Nephron (organoid): Measurements from ENCODE around the gene SIGLEC9.

Source experiments
- H3K27ac Mint-ChIP-seq, 3 experiments: 2 replicates each; pipeline ENCODE4 v1.8.0; 2020; ENCODE audit warnings: mixed read lengths in 3 of 3, mild to moderate bottlenecking in 2 of 3, moderate library complexity in 1 of 3
- H3K27me3 Mint-ChIP-seq: 2 replicates; pipeline ENCODE4 v1.8.0; 2021; ENCODE audit warnings: low read depth, mild to moderate bottlenecking, moderate library complexity, mixed read lengths
- H3K36me3 Mint-ChIP-seq: 2 replicates; pipeline ENCODE4 v1.8.0; 2020; ENCODE audit warnings: low read depth, mixed read lengths
- H3K4me1 Mint-ChIP-seq: 2 replicates; pipeline ENCODE4 v1.8.0; 2020; ENCODE audit warnings: mixed read lengths
- H3K4me3 Mint-ChIP-seq, 3 experiments: 2 replicates each; pipeline ENCODE4 v1.8.0; 2020; ENCODE audit warnings: mild to moderate bottlenecking in 3 of 3, mixed read lengths in 3 of 3, moderate library complexity in 2 of 3
- H3K9me3 Mint-ChIP-seq: 2 replicates; pipeline ENCODE4 v1.8.0; 2020; ENCODE audit warnings: mixed read lengths
- CTCF ChIP-seq, 3 experiments: fragments of 200-600 bp; sonication (generic); IDR thresholded peaks; one replicate each; pipeline ENCODE4 v1.5.0; 2021; ENCODE audit warnings: antibody characterized with exemption in 3 of 3; ENCODE audit not compliant: unreplicated experiment in 3 of 3

Gene SIGLEC9

GRCh38 chr19:51114087-51114729, 10.5 kb upstream of the SIGLEC9 start:
- no peak overlapping the region for H3K4me3 Mint-ChIP-seq
- TF ChIP-seq CTCF (IDR thresholded peaks at IDR 0.05; ENCODE audit: unreplicated experiment in 3 of 3): no peak
- no peaks in the 10 kb centered on the region for H3K9me3 Mint-ChIP-seq
- H3K27me3 Mint-ChIP-seq: peaks cover 23% of the 10 kb centered on the region
- H3K4me1 Mint-ChIP-seq: no peaks in the 10 kb centered on the region
- H3K27ac Mint-ChIP-seq: no peak overlapping the region
- H3K36me3 Mint-ChIP-seq: no peaks in the 10 kb centered on the region

GRCh38 chr19:51116736-51117286, 7.9 kb upstream of the SIGLEC9 start:
- Mint-ChIP-seq H3K27ac (no peak overlapping the region), H3K9me3 (no peaks in the 10 kb centered on the region), H3K36me3 (no peaks in the 10 kb centered on the region)

GRCh38 chr19:51119101-51119500, 5.6 kb upstream of the SIGLEC9 start:
- H3K27me3 Mint-ChIP-seq: peaks cover 32% of the 10 kb centered on the region
- H3K9me3 Mint-ChIP-seq: no peaks in the 10 kb centered on the region
- H3K27ac Mint-ChIP-seq: no peak overlapping the region
- H3K4me3 Mint-ChIP-seq: no peak overlapping the region
- H3K4me1 Mint-ChIP-seq: no peaks in the 10 kb centered on the region
- no peaks in the 10 kb centered on the region for H3K36me3 Mint-ChIP-seq
- no peak for TF ChIP-seq CTCF (IDR thresholded peaks at IDR 0.05; ENCODE audit: unreplicated experiment in 3 of 3)

More at GRCh38 chr19:51116736-51117286, 7.9 kb upstream of the SIGLEC9 start:
- H3K27me3 Mint-ChIP-seq: peaks cover 31% of the 10 kb centered on the region
- no peak overlapping the region for H3K4me3 Mint-ChIP-seq
- no peak for TF ChIP-seq CTCF (IDR thresholded peaks at IDR 0.05; ENCODE audit: unreplicated experiment in 3 of 3)
- H3K4me1 Mint-ChIP-seq: no peaks in the 10 kb centered on the region

GRCh38 chr19:51119611-51120010, 5.1 kb upstream of the SIGLEC9 start:
- no peaks in the 10 kb centered on the region for H3K4me1 Mint-ChIP-seq
- H3K27me3 Mint-ChIP-seq: peaks cover 29% of the 10 kb centered on the region
- H3K9me3 Mint-ChIP-seq: no peaks in the 10 kb centered on the region
- H3K27ac Mint-ChIP-seq: no peak overlapping the region
- H3K36me3 Mint-ChIP-seq: no peaks in the 10 kb centered on the region
- H3K4me3 Mint-ChIP-seq: no peak overlapping the region
- no peak for TF ChIP-seq CTCF (IDR thresholded peaks at IDR 0.05; ENCODE audit: unreplicated experiment in 3 of 3)

- H3K27me3 Mint-ChIP-seq: peaks cover 29% of the 10 kb centered on the region
- no peak for TF ChIP-seq CTCF (IDR thresholded peaks at IDR 0.05; ENCODE audit: unreplicated experiment in 3 of 3)
- H3K4me3 Mint-ChIP-seq: no peak overlapping the region
- H3K36me3 Mint-ChIP-seq: no peaks in the 10 kb centered on the region
- no peaks in the 10 kb centered on the region for H3K4me1 Mint-ChIP-seq
- no peak overlapping the region for H3K27ac Mint-ChIP-seq
- no peaks in the 10 kb centered on the region for H3K9me3 Mint-ChIP-seq
Measured at GRCh38 chr19:51120160-51120559, 4.5 kb upstream of the SIGLEC9 start.

- TF ChIP-seq CTCF (IDR thresholded peaks at IDR 0.05; ENCODE audit: unreplicated experiment in 3 of 3): no peak
- Mint-ChIP-seq H3K4me3 (no peak overlapping the region), H3K36me3 (no peaks in the 10 kb centered on the region), H3K9me3 (no peaks in the 10 kb centered on the region), H3K27ac (no peak overlapping the region), H3K4me1 (peaks cover under 1% of the 10 kb centered on the region), H3K27me3 (peaks cover 26% of the 10 kb centered on the region)
Measured at GRCh38 chr19:51121257-51121656, 3.4 kb upstream of the SIGLEC9 start.
